Mammary epithelial cell (primary cell): ENCODE measurements around the gene LAMA1.

Experiments
- CTCF ChIP-seq, 2 donors: IDR thresholded peaks in 1 of 2; conservative IDR thresholded peaks in 1 of 2; 2 replicates each; pipeline ENCODE4 v1.5.1; 2011 to 2012; ENCODE audit warnings: inconsistent platforms in 2 of 2, low read length in 2 of 2, mild to moderate bottlenecking in 2 of 2, control low read depth in 1 of 2, low read depth in 1 of 2; ENCODE audit not compliant: insufficient read depth in 1 of 2; ENCODE audit errors: extremely low read depth in 1 of 2
- EZH2 ChIP-seq: IDR thresholded peaks from 2 replicates; pipeline ENCODE4 v1.6.1; 2012; ENCODE audit warnings: low read length, inconsistent platforms, borderline replicate concordance

GRCh38 chr18:6941996-6942395 lies 175.6 kb downstream of the LAMA1 start:
- TF ChIP-seq CTCF (conservative IDR thresholded peaks at IDR 0.05 in 1 of 2, IDR thresholded peaks at IDR 0.05 in 1 of 2; ENCODE audit: extremely low read depth in 1 of 2, insufficient read depth in 1 of 2, low read depth in 1 of 2, low read length in 2 of 2): no peak
- TF ChIP-seq EZH2: no peak
